Right atrium auricular region (tissue), 2 donors: Measurements from ENCODE around the gene ZNF197. TPM values are rescaled to one million over a fixed set of nuclear protein-coding genes. Genes with fewer than 3 reads are reported as not detected.

Experiments
- DNase-seq: peaks from one replicate; pipeline ENCODE4 v3.0.0-alpha.2; 2019; ENCODE audit warnings: low spot score
- H3K27ac ChIP-seq, 2 donors: fragments of 200-600 bp; sonication (generic); 1 replicate in 1 of 2; 2 replicates in 1 of 2; pipeline ENCODE4 v1.5.1; 2016 to 2019
- H3K27me3 ChIP-seq, 2 donors: fragments of 200-600 bp; sonication (generic); one replicate each; pipeline versions ENCODE4 v1.5.1 to v1.6.0; 2017 to 2019
- H3K36me3 ChIP-seq: fragments of 200-600 bp; sonication (generic); one replicate; pipeline ENCODE4 v1.5.1; 2016
- H3K4me1 ChIP-seq, 2 donors: fragments of 200-600 bp; sonication (generic); one replicate each; pipeline versions ENCODE4 v1.5.1 to v1.6.0; 2017 to 2019
- H3K4me3 ChIP-seq, 2 donors: fragments of 200-600 bp; sonication (generic); 1 replicate in 1 of 2; 2 replicates in 1 of 2; pipeline ENCODE4 v1.5.1; 2017 to 2019; ENCODE audit warnings: mild to moderate bottlenecking in 1 of 2, moderate library complexity in 1 of 2
- H3K9me3 ChIP-seq, 2 donors: fragments of 200-600 bp; sonication (generic); one replicate each; pipeline ENCODE4 v1.5.1; 2019
- CTCF ChIP-seq, 2 donors: fragments of 200-600 bp; sonication (generic); IDR thresholded peaks; one replicate each; pipeline ENCODE4 v1.5.1; 2019; ENCODE audit warnings: antibody characterized with exemption in 2 of 2
- total RNA-seq, 2 donors: library from RNA; depleted of rRNA; stranded (reverse); fragments of >200 nt; gene quantifications; one replicate each; pipeline ENCODE4 v1.1.0, GENCODE V29; 2016

ZNF197 gene
- total RNA-seq, 2 donors from 2014 or later = 11.8 to 12.3 TPM

- no peaks in the 10 kb centered on the region for H3K27me3 ChIP-seq
Observed at GRCh38 chr3:44674211-44674610, 49.4 kb downstream of the ZNF197 start.

GRCh38 chr3:44678480-44679116, 53.8 kb downstream of the ZNF197 start:
- no peak for TF ChIP-seq CTCF (IDR thresholded peaks at IDR 0.05)
- Histone ChIP-seq H3K4me3 (no peak overlapping the region), H3K27ac (no peak overlapping the region), H3K4me1 (no peaks in the 10 kb centered on the region), H3K36me3 (no peaks in the 10 kb centered on the region), H3K27me3 (no peaks in the 10 kb centered on the region), H3K9me3 (no peaks in the 10 kb centered on the region)
- DNase-seq = no peak

More at GRCh38 chr3:44674211-44674610, 49.4 kb downstream of the ZNF197 start:
- Histone ChIP-seq H3K9me3 (no peaks in the 10 kb centered on the region), H3K4me1 (no peaks in the 10 kb centered on the region), H3K4me3 (no peak overlapping the region), H3K36me3 (no peaks in the 10 kb centered on the region), H3K27ac (no peak overlapping the region)
- DNase-seq = no peak
- TF ChIP-seq CTCF (IDR thresholded peaks at IDR 0.05) = no peak

- peaks cover 0 to 6% of the 10 kb centered on the region in 2 donors for H3K4me1 ChIP-seq
- H3K4me3 ChIP-seq = no peak overlapping the region
- H3K9me3 ChIP-seq = no peaks in the 10 kb centered on the region
- no peak for DNase-seq
- no peaks in the 10 kb centered on the region for H3K36me3 ChIP-seq
- no peak overlapping the region for H3K27ac ChIP-seq
- TF ChIP-seq CTCF (IDR thresholded peaks at IDR 0.05) = no peak
- no peaks in the 10 kb centered on the region for H3K27me3 ChIP-seq
Observed at GRCh38 chr3:44680921-44681455, 56.2 kb downstream of the ZNF197 start.

GRCh38 chr3:44682182-44682896, 57.5 kb downstream of the ZNF197 start:
- no peaks in the 10 kb centered on the region for H3K27me3 ChIP-seq

GRCh38 chr3:44685128-44685800, 60.4 kb downstream of the ZNF197 start:
- DNase-seq = peak; percentile 72
- Histone ChIP-seq H3K9me3 (no peaks in the 10 kb centered on the region), H3K4me3 (peak overlapping the region; percentile 72 to 74), H3K36me3 (no peaks in the 10 kb centered on the region), H3K4me1 (peaks cover 0 to 6% of the 10 kb centered on the region in 2 donors), H3K27me3 (no peaks in the 10 kb centered on the region), H3K27ac (peak overlapping the region in 1 of 2 donors; percentile 29)
- TF ChIP-seq CTCF (IDR thresholded peaks at IDR 0.05) = no peak

More at GRCh38 chr3:44682182-44682896, 57.5 kb downstream of the ZNF197 start:
- peaks cover 0 to 6% of the 10 kb centered on the region in 2 donors for H3K4me1 ChIP-seq
- no peak for DNase-seq
- TF ChIP-seq CTCF (IDR thresholded peaks at IDR 0.05) = no peak
- no peaks in the 10 kb centered on the region for H3K36me3 ChIP-seq
- no peaks in the 10 kb centered on the region for H3K9me3 ChIP-seq
- H3K27ac ChIP-seq = no peak overlapping the region
- H3K4me3 ChIP-seq = no peak overlapping the region
